DMS79 (cell line): ENCODE data around the gene CAB39.

ENCODE experiments used
- DNase-seq: peaks from one replicate; lab custom pipeline; 2025; lab: John Stamatoyannopoulos, UW

CAB39 gene

DNA sequence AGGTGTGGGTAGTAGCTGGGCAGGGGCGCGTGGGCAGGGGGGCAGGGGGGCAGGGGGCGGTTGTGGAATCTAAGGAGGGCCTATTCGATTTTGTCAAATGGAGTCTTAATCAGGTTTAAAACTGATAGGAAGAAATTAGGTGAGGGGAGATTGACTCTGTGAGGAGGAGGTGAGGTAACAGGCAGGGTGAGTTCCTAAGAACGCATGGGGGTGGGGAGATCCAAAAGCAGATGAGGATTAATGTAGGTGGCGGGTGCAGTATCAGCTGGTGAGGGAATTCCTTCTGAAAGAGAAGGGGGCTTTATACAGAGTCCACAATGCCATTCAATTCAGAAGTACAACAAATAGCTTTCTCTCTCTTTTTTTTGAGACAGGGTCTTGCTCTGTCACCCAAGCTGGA is 72.7 kb downstream of the CAB39 start:
- no peak for DNase-seq

DNA sequence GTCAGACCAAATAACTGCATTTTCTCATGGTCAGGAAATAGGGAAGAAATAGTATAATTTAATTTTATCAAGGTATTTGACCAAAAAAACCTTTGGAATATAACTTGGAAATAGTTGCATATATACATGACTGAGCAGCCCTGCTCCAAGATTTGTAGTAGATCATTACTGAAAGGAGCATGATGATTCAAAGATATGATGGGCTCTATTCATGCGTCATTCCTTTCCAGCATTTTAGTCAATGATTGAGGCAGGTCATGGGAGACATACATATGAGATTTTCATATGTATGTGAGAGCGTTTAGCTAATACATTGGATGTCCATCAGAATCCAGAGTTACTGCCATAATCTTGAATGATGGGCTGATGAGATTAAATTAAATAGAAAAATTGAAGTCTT is 74.5 kb downstream of the CAB39 start:
- no peak for DNase-seq

DNA sequence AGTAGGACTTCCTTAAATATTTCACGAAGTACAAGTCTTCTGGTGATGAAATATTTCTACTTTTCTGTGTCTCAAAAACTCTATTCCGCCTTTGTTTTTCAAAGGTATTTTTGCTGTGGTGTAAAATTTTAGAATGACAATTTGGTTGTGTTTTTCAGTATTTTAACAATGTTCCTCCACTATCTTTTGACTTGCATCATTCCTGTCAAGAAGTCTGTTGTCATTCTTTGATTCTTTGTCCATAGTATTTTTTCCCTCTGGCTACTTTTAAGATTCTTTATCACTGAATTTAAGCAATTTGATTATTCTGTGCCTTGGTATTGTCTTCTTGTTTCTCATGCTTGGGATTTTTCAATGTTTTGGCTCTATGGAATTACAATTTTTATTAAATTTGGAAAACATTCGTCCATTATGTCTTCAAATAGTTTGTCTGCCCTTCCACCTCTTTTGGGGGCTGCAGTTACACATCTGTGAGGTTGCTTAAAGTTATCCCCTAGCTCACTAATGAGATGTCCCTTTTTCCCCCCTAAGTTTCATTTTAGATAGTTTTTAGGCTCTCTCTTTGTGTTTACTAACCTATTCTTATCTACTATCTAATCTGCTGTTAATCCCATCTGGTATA is 76.0 kb downstream of the CAB39 start:
- DNase-seq = no peak

DNA sequence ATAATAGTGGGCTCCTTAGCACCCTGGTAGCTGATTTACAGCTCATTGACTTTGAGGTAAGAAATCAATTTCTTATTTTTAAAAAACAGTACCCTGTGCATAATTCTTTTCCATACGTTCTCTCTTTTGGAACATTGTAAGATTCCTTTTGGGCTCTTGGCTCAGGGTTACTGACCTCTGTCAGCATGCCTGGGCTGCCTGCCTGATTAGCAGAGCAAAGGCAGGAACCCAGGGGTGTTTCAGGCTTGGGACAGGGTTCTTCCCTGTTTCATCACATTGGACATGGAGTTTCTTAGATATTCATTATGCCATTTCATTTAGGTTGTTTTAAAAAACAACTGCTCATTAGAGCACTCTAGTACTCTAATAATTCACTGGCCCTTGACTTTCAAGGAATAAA is 78.3 kb downstream of the CAB39 start:
- no peak for DNase-seq

DNA sequence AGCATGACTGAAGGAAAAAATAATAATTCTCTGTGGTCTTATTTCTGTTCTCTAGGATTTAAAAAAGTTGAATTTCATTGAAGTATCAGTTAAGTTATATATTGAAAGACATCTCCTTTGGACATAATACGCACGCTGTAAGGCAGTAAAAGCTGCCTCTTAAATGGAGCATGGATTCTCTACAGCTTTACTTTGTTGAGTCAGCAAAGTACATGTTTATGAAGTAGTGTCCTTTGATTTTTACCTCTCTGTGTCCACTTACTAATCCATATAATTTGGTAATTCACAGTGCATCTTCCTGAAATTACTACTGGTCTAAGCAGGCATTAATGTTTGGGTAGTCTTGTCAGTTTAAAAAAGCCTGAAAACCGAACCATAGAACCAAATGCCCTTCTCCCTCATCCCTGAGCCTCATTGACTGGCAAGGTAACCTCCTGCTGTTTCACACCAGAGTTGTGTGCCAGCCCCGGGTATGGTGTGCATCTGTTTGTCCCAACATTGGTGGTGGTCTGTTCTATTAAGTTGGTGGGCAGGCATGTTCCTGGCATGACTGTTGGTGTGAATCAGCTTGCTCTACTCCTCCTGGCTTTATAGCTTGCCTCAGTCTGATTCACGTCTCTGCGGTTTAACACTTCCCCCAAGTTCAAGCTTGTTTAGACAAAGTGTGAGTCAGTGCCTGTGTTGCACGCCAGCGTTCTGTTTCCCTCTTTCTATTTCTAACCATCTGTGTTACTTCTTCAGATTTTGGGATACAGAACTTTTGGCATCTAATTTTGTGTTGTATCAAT is 81.1 kb downstream of the CAB39 start:
- DNase-seq = no peak

DNA sequence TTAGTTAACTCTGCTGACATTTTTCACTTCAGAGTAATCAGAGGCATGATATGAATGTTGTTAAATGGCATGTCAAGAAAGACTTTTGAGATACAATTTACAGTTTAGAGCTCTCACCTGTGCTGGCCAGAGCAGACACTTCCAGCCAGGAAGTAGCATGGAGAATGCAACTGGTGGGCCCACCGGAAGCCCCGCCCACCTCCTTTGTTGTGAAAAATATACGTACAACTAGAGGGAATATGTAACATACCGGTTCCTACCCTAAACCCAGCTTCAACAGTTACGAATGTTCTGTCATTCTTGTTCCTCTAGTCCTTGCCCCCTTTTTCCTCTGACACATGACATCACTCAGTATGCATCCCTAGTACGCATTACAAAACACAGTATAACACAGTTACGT is 81.9 kb downstream of the CAB39 start:
- DNase-seq = no peak

DNA sequence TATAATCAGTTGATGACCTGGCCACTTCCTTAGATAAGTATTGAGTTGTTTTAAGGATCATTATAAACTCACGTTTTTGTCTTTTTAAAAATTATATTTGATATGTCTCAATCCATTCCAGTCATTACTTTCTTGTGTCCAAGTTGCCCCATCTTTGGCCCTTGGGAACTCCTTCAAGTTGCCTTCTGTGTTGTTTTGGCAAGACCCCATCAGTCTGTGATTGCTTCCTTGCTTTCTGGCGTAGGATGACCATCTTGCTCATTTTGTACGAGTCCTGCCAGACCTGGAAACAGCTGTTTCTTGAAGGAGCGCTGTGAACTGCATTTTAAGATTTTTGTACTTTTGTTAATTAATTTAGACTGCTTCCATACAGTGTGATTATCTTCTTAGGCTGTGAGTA is 83.2 kb downstream of the CAB39 start:
- no peak for DNase-seq

DNA sequence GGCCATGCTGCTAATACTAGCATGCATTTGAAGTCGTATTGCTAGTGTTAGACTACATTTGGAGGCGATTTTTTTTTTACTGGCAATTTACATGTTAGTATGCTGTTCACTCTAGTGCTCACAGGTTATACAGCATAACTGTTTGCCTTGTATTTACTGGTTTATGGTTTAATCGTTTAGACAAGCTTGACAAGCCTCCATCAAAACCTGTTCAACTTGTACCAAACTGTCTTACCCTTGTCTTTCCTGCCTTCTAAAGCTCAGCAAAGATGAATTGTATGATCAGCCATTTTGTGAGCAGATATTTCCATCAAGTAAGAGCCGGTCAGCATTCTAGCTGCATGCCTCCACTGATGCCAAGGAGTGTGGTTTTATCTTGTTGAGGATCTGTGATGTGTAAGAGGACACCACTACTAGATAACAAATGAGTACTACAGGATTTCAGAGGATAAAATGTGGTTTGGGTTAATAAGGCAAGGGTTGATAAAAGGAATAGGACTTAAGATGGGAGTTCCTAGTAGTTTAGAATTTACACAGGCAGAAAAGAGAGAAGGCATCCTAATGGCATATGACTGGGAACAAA is 83.7 kb downstream of the CAB39 start:
- DNase-seq = no peak

DNA sequence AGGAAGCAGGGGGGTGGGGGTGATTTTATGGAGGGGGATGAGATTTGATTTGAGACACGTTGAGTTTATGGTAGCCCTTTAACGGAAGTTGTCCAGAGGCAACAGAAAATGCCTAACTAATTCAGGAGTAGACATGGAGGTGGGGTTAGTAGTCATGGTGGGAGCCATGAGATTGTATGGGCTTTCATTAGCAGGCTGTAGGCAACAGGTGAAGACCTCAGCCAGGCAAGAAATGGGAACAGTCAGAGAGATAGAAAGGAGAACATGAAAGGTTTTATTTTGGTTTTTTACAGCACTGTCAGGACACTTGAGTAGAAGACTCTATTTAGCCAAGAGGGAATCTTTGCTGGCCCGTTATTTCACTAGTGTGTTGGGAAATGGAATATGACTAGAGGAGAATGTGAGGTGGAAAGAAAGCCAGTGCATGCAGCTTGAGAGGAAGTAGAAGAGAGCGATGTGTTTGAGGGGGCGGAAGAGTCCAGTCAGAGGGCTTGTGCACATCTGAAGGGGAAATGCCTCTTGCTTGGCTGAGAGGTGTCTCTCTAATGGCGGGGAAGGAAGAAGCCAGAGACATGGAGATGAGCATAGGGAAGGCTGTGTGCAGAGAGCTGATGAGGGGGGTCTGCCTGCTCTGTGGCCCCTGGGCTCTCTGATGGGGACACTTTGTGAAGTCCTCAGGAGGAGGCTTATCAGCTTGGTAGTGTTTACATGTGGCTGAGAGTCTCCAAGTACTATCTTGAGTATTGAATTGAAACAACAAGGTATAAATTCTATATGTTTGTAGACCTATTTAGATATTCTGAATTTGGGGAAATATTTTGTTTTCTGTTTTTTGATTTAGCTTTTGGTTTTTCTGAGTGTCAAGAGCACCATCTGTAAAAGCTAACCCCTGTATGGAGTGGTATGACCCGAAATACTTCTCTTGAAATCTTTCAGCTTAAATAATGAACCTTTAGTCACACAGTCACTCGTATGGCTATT is 85.2 kb downstream of the CAB39 start:
- DNase-seq = no peak

DNA sequence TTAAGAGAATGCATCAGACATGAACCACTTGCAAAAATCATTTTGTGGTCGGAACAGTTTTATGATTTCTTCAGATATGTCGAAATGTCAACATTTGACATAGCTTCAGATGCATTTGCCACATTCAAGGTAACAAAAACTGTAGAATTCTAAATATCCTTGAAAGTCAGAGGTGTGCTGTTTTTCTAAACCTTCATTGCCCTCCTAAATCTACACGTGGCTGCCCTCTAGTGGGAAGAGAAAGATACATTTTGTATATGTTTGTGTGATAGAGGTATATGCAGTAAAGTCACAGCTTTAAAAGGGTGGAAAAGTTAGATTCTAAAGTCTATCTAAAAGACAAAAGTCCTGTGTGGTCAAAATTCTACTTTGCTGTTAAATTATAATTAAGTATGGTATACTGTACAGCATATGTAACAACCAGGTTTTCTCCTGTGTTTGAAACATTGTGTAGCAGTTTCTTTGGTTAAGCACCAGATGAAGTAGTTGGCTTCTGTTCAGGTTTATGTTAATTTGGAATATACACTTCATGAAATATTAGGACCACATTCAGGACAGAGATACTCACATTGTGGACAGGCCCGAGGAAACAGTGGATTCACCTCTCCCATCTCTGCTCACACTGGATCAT is 86.2 kb downstream of the CAB39 start:
- DNase-seq = peak; percentile 4

DNA sequence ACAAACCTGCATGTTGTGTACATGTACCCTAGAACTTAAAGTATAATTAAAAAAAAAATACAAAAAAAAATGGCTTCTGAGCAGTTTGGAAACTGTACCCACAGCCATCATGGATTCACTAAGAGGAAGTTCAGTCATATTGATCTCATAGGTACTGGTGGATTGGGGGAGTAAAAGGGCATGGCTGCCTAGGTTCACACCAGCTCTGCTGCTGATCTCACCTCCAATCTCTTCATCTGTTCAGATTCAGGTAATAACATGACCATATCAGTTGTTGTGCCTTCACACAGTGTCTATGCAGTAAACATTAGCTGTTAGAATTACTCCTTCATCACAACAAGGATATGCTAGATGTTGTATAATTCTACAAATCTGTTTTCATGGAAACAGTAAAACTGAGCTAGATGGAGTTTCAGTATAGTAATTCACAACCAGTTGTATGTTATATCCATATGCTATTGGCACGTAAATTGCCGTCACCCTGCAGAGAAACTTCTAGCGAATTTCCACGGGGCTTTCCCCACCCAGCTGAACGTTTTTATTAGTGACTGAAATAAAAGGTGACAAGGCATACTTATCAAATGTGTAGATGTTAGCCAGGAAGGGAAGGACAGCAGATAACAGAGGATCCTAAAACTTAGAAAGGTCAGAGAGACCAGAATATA is 92.8 kb downstream of the CAB39 start:
- DNase-seq = no peak

DNA sequence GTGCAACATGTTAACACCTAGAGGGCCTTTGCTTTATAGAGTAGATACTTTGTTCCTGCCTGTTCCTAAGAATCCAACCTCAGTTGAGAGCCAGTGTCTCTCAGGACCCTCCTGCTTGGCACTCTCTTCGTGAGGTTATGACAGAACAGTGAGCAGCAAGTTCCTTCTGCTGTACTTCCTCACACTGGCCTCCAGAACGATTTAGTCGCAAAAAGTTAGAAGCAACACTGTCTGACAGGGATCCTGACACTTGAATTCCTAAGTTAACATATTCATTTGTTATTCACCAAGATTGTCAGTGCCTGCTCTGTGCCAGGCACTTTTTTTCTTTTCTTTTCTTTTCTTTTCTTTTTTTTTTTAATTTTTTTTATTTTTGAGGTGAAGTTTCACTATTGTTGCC is 95.1 kb downstream of the CAB39 start:
- DNase-seq = no peak

DNA sequence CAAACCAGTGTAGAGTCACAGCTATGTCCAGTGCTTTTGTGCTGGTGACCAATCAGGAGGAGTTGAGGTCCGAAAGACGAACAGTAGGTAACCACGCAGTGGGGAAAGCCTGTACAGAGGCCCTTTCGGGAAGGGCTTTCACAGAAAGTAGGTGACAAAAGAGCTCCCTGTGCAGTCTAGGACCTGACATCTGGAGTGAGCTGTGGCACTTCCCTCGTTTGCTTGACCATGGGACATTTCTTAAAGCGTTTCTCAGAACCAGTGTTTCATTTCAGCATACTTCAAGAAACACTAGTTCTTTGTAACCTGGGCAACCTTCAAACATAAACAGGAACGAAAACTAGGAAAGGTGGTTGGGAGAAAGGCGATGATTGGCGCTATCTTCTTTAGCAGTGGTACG is 96.4 kb downstream of the CAB39 start:
- no peak for DNase-seq

DNA sequence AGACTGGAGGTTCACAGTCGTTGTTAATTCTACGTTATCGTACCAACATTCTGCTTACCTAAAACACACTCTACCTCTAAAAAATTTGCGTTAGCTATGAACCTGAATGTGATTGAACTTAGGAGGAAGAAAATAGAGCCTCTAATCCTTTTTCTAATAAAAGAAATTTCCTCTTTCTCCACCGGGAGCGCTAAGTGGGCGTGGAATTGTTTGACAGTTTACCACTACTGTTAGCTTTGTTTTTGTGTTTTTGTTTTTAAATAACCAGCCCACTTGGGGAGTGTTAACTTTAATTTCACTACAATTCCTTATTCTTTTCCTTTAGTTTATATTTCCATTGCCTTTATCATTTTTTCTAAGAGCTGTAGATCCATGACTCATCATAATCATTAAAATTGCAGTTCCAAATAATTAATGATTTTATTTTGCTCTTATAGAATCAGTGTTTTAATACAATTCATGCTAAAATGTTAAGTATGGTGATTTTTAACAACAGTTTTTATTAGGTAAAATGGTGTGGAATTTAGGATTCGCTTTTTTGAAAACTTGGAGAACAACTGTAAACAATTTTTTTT is 97.1 kb downstream of the CAB39 start:
- DNase-seq = no peak

DNA sequence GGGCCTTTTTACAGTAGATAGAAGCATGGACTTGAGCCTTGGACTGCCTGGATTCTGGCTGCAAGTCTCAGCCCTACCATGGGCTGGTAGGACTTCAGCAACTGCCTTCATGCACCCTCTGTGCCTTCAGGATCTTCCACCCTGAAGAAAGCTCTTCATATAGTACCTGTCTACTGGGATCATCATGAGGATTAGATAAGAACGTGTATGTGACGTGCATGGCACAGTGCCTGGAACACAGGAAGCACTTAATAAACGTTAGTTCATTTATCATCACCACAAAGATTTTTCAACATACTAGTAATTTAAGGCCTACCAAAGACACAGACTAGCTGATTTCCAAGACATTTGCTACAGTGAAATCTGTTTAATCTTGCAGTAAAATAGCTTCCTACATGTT is 98.9 kb downstream of the CAB39 start:
- no peak for DNase-seq

DNA sequence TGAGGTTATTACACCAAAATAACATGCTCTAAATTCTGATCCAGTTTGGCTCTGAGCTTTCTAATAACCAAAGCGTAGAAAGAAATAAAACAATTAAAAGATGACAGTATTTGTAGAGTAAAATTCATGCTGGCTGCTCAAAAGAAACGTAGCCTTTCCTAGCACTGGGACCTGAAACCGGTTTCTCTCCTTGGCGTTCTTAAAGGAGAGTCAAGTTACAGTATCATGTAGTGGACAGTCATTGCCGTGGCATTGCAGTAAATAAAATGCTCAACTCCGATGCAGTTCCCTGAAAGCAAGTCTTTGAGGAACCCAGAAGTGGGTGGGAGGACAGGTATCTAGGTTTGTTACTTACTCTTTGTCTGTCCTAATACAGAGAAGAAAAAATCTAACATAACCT is 99.4 kb downstream of the CAB39 start:
- DNase-seq = no peak

DNA sequence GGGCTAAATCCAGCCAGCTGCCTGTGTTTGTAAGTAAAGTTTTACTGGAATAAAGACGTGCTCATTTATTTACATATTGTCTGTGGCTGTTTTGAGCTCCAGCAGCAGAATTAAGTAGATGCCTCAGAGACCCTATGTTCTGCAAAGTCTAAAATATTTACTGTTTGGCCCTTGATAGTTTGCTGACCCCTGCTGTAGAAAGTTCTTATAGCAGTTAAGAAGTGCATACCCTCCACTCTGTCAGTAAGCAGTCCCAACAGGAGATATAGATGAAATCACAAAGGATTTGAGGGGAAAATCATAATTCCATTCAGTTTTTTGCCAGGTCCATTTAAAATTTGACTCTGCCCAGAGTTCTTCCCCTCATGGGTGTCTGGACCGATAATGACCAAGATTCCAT is 102.0 kb downstream of the CAB39 start:
- no peak for DNase-seq

DNA sequence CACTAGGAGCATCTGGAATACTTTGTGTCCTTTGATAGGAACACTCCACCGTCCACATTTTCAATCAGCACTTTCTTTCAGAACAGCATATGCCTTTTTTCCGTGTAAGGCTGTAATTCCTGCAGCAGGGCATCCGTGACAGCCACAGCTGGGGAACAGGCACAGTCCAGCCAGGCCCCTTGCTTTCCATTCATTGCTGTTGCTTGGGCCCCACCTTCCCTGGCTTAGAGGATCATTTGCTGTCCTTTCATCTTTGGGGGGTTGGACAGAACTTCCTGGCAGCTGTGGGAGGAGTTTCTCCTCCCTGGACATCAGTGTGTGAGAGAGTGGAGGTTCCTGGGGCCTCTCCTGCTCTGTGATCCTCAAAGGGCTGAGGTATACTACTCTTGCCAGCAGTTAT is 102.4 kb downstream of the CAB39 start:
- DNase-seq = no peak

DNA sequence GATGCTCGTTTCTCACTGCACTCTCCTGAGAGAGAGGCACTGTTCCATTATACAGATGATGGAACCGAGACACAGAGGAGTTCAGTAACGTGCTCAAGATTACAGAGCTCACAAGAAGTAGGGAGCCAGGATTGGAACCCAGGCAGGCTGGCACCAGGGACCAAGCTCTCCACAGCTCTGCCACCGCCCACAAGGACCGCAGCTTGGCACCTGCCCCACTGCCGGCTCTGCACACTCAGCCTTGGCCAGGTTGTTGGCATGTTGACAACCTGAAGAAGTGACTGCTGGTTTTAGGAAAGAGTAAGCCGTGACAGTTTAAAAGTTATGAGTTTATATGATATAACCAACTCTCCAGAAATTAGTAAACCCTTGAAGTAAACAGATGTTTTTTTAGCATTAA is 104.1 kb downstream of the CAB39 start:
- no peak for DNase-seq

DNA sequence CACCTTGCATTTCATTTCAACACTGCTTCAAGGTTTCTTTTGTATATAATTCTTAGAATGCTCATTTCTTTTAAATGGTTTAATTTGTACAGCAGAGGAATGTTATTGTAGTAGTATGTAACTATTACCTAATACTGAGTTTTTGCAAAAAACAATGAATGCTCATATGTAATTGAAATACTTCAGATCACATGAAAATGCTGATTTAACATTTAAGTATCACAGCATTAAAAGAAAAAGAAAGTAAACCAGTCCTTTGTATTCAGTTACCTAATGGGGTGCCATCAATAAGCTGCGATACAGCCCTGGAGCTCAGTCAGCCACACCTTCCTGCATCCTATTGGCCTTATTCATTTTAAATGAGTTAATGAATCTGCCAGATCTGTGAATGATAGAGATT is 106.8 kb downstream of the CAB39 start:
- no peak for DNase-seq
